Measurements from ENCODE around the gene ELK3.
A peak's percentile ranks its signal among the peaks of the same experiment; 100 is the strongest.

The ELK3 gene

GRCh38 chr12:96210376-96211055 lies 16.3 kb downstream of the ELK3 start:
- TF ChIP-seq REST (IDR thresholded peaks at IDR 0.05; ENCODE audit: insufficient replicate concordance, low read depth) (no peak), POLR2AphosphoS5 (IDR thresholded peaks at IDR 0.05; ENCODE audit: low read depth) (no peak), CTCF (IDR thresholded peaks at IDR 0.05; ENCODE audit: insufficient read depth, low read length) (no peak), GABPA (IDR thresholded peaks at IDR 0.05; ENCODE audit: low read depth) (no peak), SPI1 (IDR thresholded peaks at IDR 0.05; ENCODE audit: borderline replicate concordance, low read depth) (no peak)
- no peak overlapping the region for H3K4me3 ChIP-seq (replicated peaks; ENCODE audit: insufficient read depth, low read length)
- no peak for DNase-seq (ENCODE audit: low read depth in 1 of 2, low spot score in 1 of 2)
- no peak overlapping the region for H3K27ac ChIP-seq (replicated peaks)
- no peaks in the 10 kb centered on the region for H3K27me3 ChIP-seq (ENCODE audit: insufficient read depth, poor library complexity, severe bottlenecking)

GRCh38 chr12:96211988-96212387 lies 17.8 kb downstream of the ELK3 start:
- Histone ChIP-seq H3K27ac (replicated peaks) (peak overlapping the region; percentile 35), H3K27me3 (ENCODE audit: insufficient read depth, poor library complexity, severe bottlenecking) (no peaks in the 10 kb centered on the region), H3K4me3 (replicated peaks; ENCODE audit: insufficient read depth, low read length) (no peak overlapping the region)
- 0 out of 2 replicates have a peak, but pooled peaks have one; percentile 10 for TF ChIP-seq GABPA (IDR thresholded peaks at IDR 0.05; ENCODE audit: low read depth)
- no peak for TF ChIP-seq CTCF (IDR thresholded peaks at IDR 0.05; ENCODE audit: insufficient read depth, low read length)
- TF ChIP-seq REST (IDR thresholded peaks at IDR 0.05; ENCODE audit: insufficient replicate concordance, low read depth): no peak
- TF ChIP-seq SPI1 (IDR thresholded peaks at IDR 0.05; ENCODE audit: borderline replicate concordance, low read depth): peak; percentile 38; the same call in 1 of the 2 replicates
- peak; percentile 63; the same call in 1 of the 2 replicates for TF ChIP-seq POLR2AphosphoS5 (IDR thresholded peaks at IDR 0.05; ENCODE audit: low read depth)
- peak in 1 of 2 experiments; percentile 67 for DNase-seq (ENCODE audit: low read depth in 1 of 2, low spot score in 1 of 2)

- Histone ChIP-seq H3K27ac (replicated peaks) (peak overlapping the region; percentile 35), H3K4me3 (replicated peaks; ENCODE audit: insufficient read depth, low read length) (no peak overlapping the region)
Measured at GRCh38 chr12:96212456-96213375, 18.5 kb downstream of the ELK3 start.

More at GRCh38 chr12:96212456-96213375, 18.5 kb downstream of the ELK3 start:
- no peaks in the 10 kb centered on the region for H3K27me3 ChIP-seq (ENCODE audit: insufficient read depth, poor library complexity, severe bottlenecking)
- TF ChIP-seq CTCF (IDR thresholded peaks at IDR 0.05; ENCODE audit: insufficient read depth, low read length) (no peak), GABPA (IDR thresholded peaks at IDR 0.05; ENCODE audit: low read depth) (no peak), SPI1 (IDR thresholded peaks at IDR 0.05; ENCODE audit: borderline replicate concordance, low read depth) (no peak), POLR2AphosphoS5 (IDR thresholded peaks at IDR 0.05; ENCODE audit: low read depth) (no peak), REST (IDR thresholded peaks at IDR 0.05; ENCODE audit: insufficient replicate concordance, low read depth) (no peak)
- DNase-seq (ENCODE audit: low read depth in 1 of 2, low spot score in 1 of 2): no peak
